Measurements from ENCODE around the gene LOXHD1. TPM values are rescaled to one million over a fixed set of nuclear protein-coding genes. Genes with fewer than 3 reads are reported as not detected.

The LOXHD1 gene
- total and polyA plus RNA-seq, 9 donors, result 1.3 to 2.6 (median 2.0) TPM

DNA sequence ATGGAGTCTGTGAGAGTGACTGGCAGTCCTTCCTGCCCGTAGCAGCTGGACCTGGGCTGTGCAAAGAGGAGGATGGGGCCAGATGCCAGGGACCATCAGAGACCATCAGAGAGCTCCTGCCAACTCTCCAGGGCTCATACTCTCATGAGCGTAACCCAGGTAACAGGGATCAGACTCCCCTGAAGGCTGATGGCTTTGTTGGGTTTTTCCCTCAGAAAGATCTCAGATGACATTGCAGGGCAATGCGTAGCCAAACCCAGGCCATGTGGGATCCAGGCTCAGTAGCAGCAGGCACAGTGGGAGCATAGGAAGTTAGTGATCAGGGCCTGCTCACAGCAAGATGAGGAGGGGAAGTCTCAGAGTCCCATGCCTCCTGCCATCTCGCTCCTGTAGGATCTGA is 218.0 kb downstream of the LOXHD1 start:
- H3K4me3 ChIP-seq (ENCODE audit: low read length), result no peak overlapping the region
- no peaks in the 10 kb centered on the region for H3K4me1 ChIP-seq (ENCODE audit: control insufficient read depth, insufficient read depth, low read length)
- WGBS (ENCODE audit: insufficient coverage), result 96% methylated on average over 3 of the region's 4 CpGs
- no peak for DNase-seq
- H3K36me3 ChIP-seq (ENCODE audit: control insufficient read depth, insufficient read depth, low read length), result peaks cover 13% of the 10 kb centered on the region
- no peak overlapping the region for H3K27ac ChIP-seq (ENCODE audit: low read length)
- H3K27me3 ChIP-seq (ENCODE audit: control insufficient read depth, insufficient read depth, low read length), result no peaks in the 10 kb centered on the region
- H3K9me3 ChIP-seq (replicated peaks; ENCODE audit: control insufficient read depth, low read depth, low read length), result no peaks in the 10 kb centered on the region

DNA sequence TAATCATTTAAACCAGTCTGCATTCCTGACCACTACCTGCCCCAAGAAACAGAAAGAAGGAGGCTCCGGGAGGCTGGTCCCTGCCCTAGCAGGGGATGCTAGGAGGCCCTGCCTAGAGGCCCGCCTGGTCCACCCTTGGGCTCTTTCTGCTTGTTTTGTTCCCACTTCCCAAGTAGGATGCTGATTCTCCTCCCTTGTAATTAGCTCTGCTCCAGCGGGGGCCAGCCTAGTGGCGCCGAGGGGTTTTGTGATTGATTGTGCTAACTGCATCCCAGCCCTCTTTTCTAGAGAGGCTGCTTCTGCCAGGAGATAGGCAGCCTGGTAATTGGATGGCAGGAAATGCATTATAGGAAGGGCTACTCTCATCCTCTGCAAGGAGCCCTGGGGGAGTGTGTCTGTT is 220.0 kb downstream of the LOXHD1 start:
- DNase-seq, result no peak
- no peaks in the 10 kb centered on the region for H3K4me1 ChIP-seq (ENCODE audit: control insufficient read depth, insufficient read depth, low read length)
- no peak overlapping the region for H3K27ac ChIP-seq (ENCODE audit: low read length)
- no peaks in the 10 kb centered on the region for H3K27me3 ChIP-seq (ENCODE audit: control insufficient read depth, insufficient read depth, low read length)
- H3K36me3 ChIP-seq (ENCODE audit: control insufficient read depth, insufficient read depth, low read length), result peaks cover 20% of the 10 kb centered on the region
- H3K9me3 ChIP-seq (replicated peaks; ENCODE audit: control insufficient read depth, low read depth, low read length), result no peaks in the 10 kb centered on the region
- 80% methylated on average over 1 of the region's 5 CpGs for WGBS (ENCODE audit: insufficient coverage)
- H3K4me3 ChIP-seq (ENCODE audit: low read length), result no peak overlapping the region

DNA sequence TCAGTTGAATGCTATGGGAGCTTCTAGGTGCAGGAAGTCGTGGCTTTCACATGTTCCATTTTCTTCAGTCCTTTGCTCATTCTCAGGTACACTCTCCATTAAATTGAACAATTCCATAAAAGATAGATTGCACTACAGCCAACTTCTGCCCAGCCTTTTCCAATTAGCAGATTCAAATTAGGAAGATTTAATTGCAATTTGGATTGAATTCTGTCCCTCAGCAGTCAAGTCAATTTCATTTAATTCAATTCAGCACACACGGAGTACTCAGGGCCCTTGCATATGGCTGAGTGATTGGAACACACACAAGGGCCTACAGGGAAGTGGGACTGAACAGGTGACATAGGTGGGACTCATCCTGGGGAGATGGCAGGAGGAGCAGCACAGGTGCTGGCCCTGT is 220.4 kb downstream of the LOXHD1 start:
- Histone ChIP-seq H3K27me3 (ENCODE audit: control insufficient read depth, insufficient read depth, low read length) (no peaks in the 10 kb centered on the region), H3K36me3 (ENCODE audit: control insufficient read depth, insufficient read depth, low read length) (peaks cover 20% of the 10 kb centered on the region), H3K4me3 (ENCODE audit: low read length) (no peak overlapping the region), H3K4me1 (ENCODE audit: control insufficient read depth, insufficient read depth, low read length) (no peaks in the 10 kb centered on the region), H3K27ac (ENCODE audit: low read length) (no peak overlapping the region), H3K9me3 (replicated peaks; ENCODE audit: control insufficient read depth, low read depth, low read length) (no peaks in the 10 kb centered on the region)
- 80% methylated on average over 1 of the region's 2 CpGs for WGBS (ENCODE audit: insufficient coverage)
- no peak for DNase-seq

DNA sequence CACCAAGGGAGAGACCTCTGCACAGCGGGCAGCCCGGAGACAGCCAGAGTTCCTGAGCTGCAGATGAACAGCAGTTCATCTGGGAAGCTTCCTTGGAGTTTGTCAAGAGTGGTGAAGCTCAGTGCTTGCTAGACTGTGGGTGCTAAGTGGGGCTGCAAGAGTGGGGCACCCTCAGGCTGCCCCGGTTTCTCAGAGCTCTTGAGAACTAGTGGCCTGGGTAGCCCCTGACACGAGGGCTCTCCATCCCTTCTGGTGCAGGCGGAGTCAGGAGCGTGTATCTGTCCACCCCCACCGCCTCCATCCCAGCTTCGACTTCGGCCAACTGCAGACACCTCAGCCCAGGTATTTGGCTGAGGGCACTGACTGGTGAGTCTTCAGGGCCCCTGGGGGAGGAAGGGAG is 222.0 kb downstream of the LOXHD1 start:
- no peak for DNase-seq
- Histone ChIP-seq H3K27me3 (ENCODE audit: control insufficient read depth, insufficient read depth, low read length) (no peaks in the 10 kb centered on the region), H3K27ac (ENCODE audit: low read length) (no peak overlapping the region), H3K36me3 (ENCODE audit: control insufficient read depth, insufficient read depth, low read length) (peaks cover 20% of the 10 kb centered on the region), H3K4me1 (ENCODE audit: control insufficient read depth, insufficient read depth, low read length) (no peaks in the 10 kb centered on the region), H3K9me3 (replicated peaks; ENCODE audit: control insufficient read depth, low read depth, low read length) (no peaks in the 10 kb centered on the region), H3K4me3 (ENCODE audit: low read length) (no peak overlapping the region)
- 93% methylated on average over 5 of the region's 9 CpGs for WGBS (ENCODE audit: insufficient coverage)

DNA sequence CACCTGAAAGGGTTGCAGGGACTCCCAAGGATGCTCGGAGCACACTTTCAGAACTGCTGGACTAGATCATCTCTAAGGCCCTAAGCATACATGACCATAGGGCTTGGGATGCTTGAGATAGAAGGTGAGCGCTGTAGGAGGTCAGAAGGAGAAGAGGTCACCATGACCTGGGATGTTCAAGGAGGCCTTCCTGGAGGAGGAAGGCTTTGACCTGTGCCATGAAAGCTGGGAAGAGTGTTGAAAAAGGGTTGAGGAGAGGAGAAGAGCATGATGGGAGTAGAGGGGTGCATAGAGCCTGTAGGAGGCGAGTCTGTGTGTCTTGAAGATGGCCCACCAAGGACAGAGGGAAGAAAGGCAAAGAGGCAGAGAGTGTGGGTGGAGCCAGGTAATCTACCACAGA is 222.4 kb downstream of the LOXHD1 start:
- no peak for DNase-seq
- 93% methylated on average over 2 of the region's 3 CpGs for WGBS (ENCODE audit: insufficient coverage)
- H3K36me3 ChIP-seq (ENCODE audit: control insufficient read depth, insufficient read depth, low read length), result peaks cover 20% of the 10 kb centered on the region
- H3K27me3 ChIP-seq (ENCODE audit: control insufficient read depth, insufficient read depth, low read length), result no peaks in the 10 kb centered on the region
- H3K4me1 ChIP-seq (ENCODE audit: control insufficient read depth, insufficient read depth, low read length), result no peaks in the 10 kb centered on the region
- no peak overlapping the region for H3K27ac ChIP-seq (ENCODE audit: low read length)
- no peaks in the 10 kb centered on the region for H3K9me3 ChIP-seq (replicated peaks; ENCODE audit: control insufficient read depth, low read depth, low read length)
- H3K4me3 ChIP-seq (ENCODE audit: low read length), result no peak overlapping the region

DNA sequence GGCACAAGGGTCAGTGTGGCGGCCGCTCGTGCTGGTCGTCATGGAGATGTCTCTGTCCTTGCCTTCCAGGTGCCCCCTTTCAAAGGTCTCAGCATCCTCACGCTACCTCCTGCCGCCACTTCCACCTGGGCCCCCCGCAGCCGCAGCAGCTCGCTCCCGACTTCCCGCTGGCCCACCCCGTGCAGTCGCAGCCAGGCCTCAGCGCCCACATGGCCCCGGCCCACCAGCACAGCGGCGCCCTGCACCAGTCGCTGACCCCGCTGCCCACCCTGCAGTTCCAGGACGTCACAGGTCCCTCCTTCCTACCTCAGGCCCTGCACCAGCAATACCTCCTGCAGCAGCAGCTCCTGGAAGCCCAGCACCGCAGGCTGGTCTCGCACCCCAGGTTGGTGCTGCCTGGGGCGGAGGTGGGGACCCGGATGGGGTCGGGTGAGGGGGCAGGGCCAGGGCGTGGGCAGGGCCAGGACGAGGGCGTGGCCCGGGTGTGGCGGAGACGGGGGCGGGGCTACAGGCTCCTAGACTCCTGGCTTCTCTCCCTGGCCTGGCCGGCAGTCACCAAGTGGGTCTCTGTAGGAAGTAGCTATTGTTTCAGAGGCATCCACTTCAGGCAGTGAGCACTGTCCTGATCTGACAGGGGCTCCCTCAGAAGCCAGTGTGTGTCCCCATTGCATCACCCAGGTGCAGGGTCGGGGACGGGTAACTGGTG is 223.7 kb downstream of the LOXHD1 start:
- Histone ChIP-seq H3K4me3 (ENCODE audit: low read length) (no peak overlapping the region), H3K36me3 (ENCODE audit: control insufficient read depth, insufficient read depth, low read length) (peaks cover 20% of the 10 kb centered on the region), H3K4me1 (ENCODE audit: control insufficient read depth, insufficient read depth, low read length) (no peaks in the 10 kb centered on the region), H3K27ac (ENCODE audit: low read length) (no peak overlapping the region), H3K9me3 (replicated peaks; ENCODE audit: control insufficient read depth, low read depth, low read length) (no peaks in the 10 kb centered on the region), H3K27me3 (ENCODE audit: control insufficient read depth, insufficient read depth, low read length) (no peaks in the 10 kb centered on the region)
- 75% methylated on average over 26 of the region's 35 CpGs for WGBS (ENCODE audit: insufficient coverage)
- no peak for DNase-seq

DNA sequence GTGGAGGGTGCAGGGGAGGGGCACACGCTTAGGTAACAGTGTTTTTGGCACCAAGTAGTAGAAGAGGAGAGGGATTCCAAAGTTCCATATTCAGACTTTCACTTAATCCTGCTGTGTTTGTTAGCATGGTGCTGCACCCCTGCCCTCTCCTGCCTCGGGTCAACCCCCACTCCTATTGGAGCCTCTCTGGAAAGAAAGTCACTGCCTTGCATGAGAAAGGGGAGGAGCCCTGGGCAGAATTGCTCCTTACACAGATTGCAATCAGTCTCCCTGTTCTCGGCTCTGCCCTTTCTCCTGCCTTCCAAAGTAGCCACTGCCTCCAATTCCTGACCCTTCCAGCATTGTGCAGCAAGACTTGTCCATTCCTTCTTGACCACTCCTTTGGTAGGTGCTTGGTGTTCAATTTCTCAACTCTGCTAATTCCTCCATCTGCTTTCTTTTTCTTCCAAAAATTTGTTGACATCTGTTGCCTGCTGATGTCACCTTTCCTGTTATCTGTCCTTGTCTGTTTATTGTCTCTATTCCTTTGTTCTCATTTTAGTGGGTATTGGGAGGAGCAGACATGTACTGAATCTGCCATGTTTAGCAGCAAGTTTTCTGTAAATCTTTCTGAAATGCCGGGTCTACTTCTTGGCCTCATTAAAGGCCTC is 225.4 kb downstream of the LOXHD1 start:
- Histone ChIP-seq H3K27me3 (ENCODE audit: control insufficient read depth, insufficient read depth, low read length) (no peaks in the 10 kb centered on the region), H3K4me1 (ENCODE audit: control insufficient read depth, insufficient read depth, low read length) (no peaks in the 10 kb centered on the region), H3K4me3 (ENCODE audit: low read length) (no peak overlapping the region), H3K9me3 (replicated peaks; ENCODE audit: control insufficient read depth, low read depth, low read length) (no peaks in the 10 kb centered on the region), H3K27ac (ENCODE audit: low read length) (no peak overlapping the region), H3K36me3 (ENCODE audit: control insufficient read depth, insufficient read depth, low read length) (peaks cover 20% of the 10 kb centered on the region)
- no peak for DNase-seq
- 29% methylated on average over 1 of the region's 4 CpGs for WGBS (ENCODE audit: insufficient coverage)

DNA sequence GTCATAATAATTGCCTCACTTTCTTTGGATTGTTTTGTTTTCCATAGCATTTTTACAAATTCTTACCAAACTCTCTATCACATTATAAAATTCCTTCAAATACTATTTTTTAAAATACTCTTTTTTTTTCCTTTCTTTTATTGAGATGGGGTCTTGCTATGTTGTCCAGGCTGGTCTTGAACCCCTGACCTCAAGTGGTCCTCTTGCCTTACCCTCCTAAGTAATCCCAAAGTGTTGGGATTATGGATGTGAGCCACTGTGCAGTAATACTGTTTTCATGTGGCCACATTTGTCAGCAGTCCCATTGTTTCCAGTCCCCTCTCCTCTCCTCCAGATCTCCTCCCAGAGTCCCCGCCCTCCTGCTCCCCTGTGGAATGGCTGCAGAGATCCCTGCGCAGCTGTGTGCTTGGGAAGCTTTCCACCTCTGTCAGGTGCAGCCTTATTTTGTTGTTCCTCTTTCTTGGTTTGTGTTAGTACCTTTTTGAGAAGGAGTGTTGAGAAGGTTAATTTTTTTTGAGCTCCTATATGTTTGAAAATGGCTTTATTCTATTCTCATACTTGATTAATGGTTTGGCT is 227.3 kb downstream of the LOXHD1 start:
- H3K27ac ChIP-seq (ENCODE audit: low read length), result no peak overlapping the region
- WGBS (ENCODE audit: insufficient coverage), result no CpG with 5 or more reads among the region's 2 CpGs
- peaks cover 13% of the 10 kb centered on the region for H3K36me3 ChIP-seq (ENCODE audit: control insufficient read depth, insufficient read depth, low read length)
- no peaks in the 10 kb centered on the region for H3K27me3 ChIP-seq (ENCODE audit: control insufficient read depth, insufficient read depth, low read length)
- peaks cover 3% of the 10 kb centered on the region for H3K4me1 ChIP-seq (ENCODE audit: control insufficient read depth, insufficient read depth, low read length)
- H3K9me3 ChIP-seq (replicated peaks; ENCODE audit: control insufficient read depth, low read depth, low read length), result no peaks in the 10 kb centered on the region
- no peak overlapping the region for H3K4me3 ChIP-seq (ENCODE audit: low read length)
- DNase-seq, result peak; percentile 44

DNA sequence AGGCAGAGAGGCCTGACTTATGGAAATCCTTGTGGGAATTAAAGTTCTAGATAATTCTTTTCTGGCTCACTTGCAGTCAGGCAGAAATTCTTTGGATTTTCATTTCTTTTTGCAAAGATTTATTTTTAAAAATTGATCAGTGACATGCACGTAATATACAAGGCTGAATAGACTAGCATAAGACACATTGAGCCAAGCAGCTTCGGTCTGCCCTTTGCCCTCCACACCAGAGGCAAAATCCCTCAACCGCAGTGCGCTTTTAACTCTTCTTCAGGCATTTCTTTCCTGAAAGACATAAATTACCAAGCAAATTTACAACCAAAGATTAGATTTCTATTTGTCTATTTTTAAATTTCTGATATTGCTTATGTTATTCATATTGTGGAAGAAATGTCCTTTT is 227.9 kb downstream of the LOXHD1 start:
- H3K4me1 ChIP-seq (ENCODE audit: control insufficient read depth, insufficient read depth, low read length), result peaks cover 9% of the 10 kb centered on the region
- DNase-seq, result no peak
- H3K9me3 ChIP-seq (replicated peaks; ENCODE audit: control insufficient read depth, low read depth, low read length), result no peaks in the 10 kb centered on the region
- H3K36me3 ChIP-seq (ENCODE audit: control insufficient read depth, insufficient read depth, low read length), result peaks cover 8% of the 10 kb centered on the region
- H3K27me3 ChIP-seq (ENCODE audit: control insufficient read depth, insufficient read depth, low read length), result no peaks in the 10 kb centered on the region
- WGBS (ENCODE audit: insufficient coverage), result 58% methylated on average over 2 of the region's 4 CpGs
- no peak overlapping the region for H3K27ac ChIP-seq (ENCODE audit: low read length)
- no peak overlapping the region for H3K4me3 ChIP-seq (ENCODE audit: low read length)

DNA sequence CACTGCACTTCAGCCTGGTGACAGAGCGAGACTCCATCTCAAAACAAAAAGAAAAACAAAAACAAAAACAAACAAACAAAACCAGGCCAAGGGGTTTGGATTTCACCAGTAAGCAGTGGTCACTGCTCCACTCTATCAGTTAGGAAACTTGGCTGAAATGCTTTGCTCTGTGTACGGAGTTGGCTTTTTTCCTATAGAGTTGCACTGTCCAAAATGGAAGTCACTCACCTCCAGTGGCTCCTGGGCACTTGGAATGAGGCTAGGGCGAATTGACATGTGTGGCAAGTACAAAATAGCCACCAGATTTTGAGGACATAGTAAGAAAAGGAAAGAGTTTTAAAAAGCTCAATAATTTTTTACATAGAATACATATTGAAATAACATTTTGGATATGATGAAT is 228.7 kb downstream of the LOXHD1 start:
- Histone ChIP-seq H3K27me3 (ENCODE audit: control insufficient read depth, insufficient read depth, low read length) (no peaks in the 10 kb centered on the region), H3K4me3 (ENCODE audit: low read length) (no peak overlapping the region), H3K4me1 (ENCODE audit: control insufficient read depth, insufficient read depth, low read length) (peaks cover 12% of the 10 kb centered on the region), H3K36me3 (ENCODE audit: control insufficient read depth, insufficient read depth, low read length) (peaks cover 7% of the 10 kb centered on the region), H3K27ac (ENCODE audit: low read length) (no peak overlapping the region), H3K9me3 (replicated peaks; ENCODE audit: control insufficient read depth, low read depth, low read length) (no peaks in the 10 kb centered on the region)
- WGBS (ENCODE audit: insufficient coverage), result 20% methylated on average over 1 of the region's 3 CpGs
- no peak for DNase-seq

Data from muscle of leg (tissue), 11 donors.